Thoracic aorta (tissue), 2 donors: ENCODE data around the gene ABCG8. TPM values are rescaled to one million over a fixed set of nuclear protein-coding genes. Genes with fewer than 3 reads are reported as not detected.
"Not testable (repeated sequence)": the region's sequence is repeated elsewhere in the genome, so short reads cannot be mapped to it uniquely, and the experiment has no call there.

Experiments used
- ATAC-seq: fragments of 150-250 bp; one replicate; pipeline ENCODE4 v1.8.0; 2017; ENCODE audit warnings: low read depth; ENCODE audit not compliant: insufficient number of reproducible peaks, low FRiP score
- DNase-seq: peaks from one replicate; pipeline ENCODE4 v3.0.0-alpha.2; 2020; ENCODE audit warnings: low spot score
- H3K27ac ChIP-seq, 2 donors: fragments of 200-600 bp; sonication (generic); 1 replicate in 1 of 2; 2 replicates in 1 of 2; pipeline ENCODE4 v1.5.1; 2016; ENCODE audit warnings: mild to moderate bottlenecking in 2 of 2, moderate library complexity in 2 of 2
- H3K27me3 ChIP-seq: fragments of 200-600 bp; sonication (generic); replicated peaks from 2 replicates; pipeline ENCODE4 v1.6.0; 2016; ENCODE audit warnings: mild to moderate bottlenecking; ENCODE audit not compliant: insufficient read depth
- H3K36me3 ChIP-seq: fragments of 200-600 bp; sonication (generic); one replicate; pipeline ENCODE4 v1.5.1; 2016
- H3K4me1 ChIP-seq, 2 donors: fragments of 200-600 bp; sonication (generic); 1 replicate in 1 of 2; 2 replicates in 1 of 2; pipeline versions ENCODE4 v1.5.1 to v1.6.0; 2016; ENCODE audit warnings: low read depth in 2 of 2, mild to moderate bottlenecking in 1 of 2; ENCODE audit not compliant: control insufficient read depth in 1 of 2
- H3K4me3 ChIP-seq: fragments of 200-600 bp; sonication (generic); 2 replicates; pipeline ENCODE4 v1.5.1; 2016; ENCODE audit warnings: mild to moderate bottlenecking
- H3K9me3 ChIP-seq: fragments of 200-600 bp; sonication (generic); 2 replicates; pipeline ENCODE4 v1.5.1; 2016
- CTCF ChIP-seq: fragments of 200-600 bp; sonication (generic); IDR thresholded peaks from one replicate; pipeline ENCODE4 v1.5.1; 2019; ENCODE audit warnings: antibody characterized with exemption
- total RNA-seq, 2 donors: library from RNA; depleted of rRNA; stranded (reverse); fragments of >200 nt; gene quantifications; one replicate each; pipeline versions ENCODE4 v1.1.0 to v1.2.3, GENCODE V29; 2016

The ABCG8 gene
- total RNA-seq, 2 donors from 2014 or later: not detected

GRCh38 chr2:43906448-43907109 is 67.8 kb downstream of the ABCG8 start:
- ATAC-seq: no peak
- Histone ChIP-seq H3K4me3 (no peak overlapping the region), H3K9me3 (no peaks in the 10 kb centered on the region), H3K4me1 (no peaks in the 10 kb centered on the region), H3K36me3 (peaks cover 7% of the 10 kb centered on the region), H3K27me3 (no peaks in the 10 kb centered on the region), H3K27ac (no peak overlapping the region)
- TF ChIP-seq CTCF: no peak
- no peak for DNase-seq

GRCh38 chr2:43911136-43911790 is 72.5 kb downstream of the ABCG8 start:
- H3K27ac ChIP-seq, H3K4me1 ChIP-seq, H3K36me3 ChIP-seq, H3K27me3 ChIP-seq, H3K9me3 ChIP-seq, ATAC-seq, DNase-seq, H3K4me3 ChIP-seq: not testable (repeated sequence)

- peaks cover 18% of the 10 kb centered on the region for H3K36me3 ChIP-seq
- H3K27ac ChIP-seq: no peak overlapping the region
- no peak overlapping the region for H3K4me3 ChIP-seq
- no peaks in the 10 kb centered on the region for H3K27me3 ChIP-seq
- H3K9me3 ChIP-seq: no peaks in the 10 kb centered on the region
- DNase-seq (no peak), ATAC-seq (no peak)
- no peak for TF ChIP-seq CTCF
- no peaks in the 10 kb centered on the region for H3K4me1 ChIP-seq
These were observed 85.7 kb downstream of the ABCG8 start for GRCh38 chr2:43924463-43924862.

GRCh38 chr2:43925431-43925830 is 86.7 kb downstream of the ABCG8 start:
- Histone ChIP-seq H3K27ac (no peak overlapping the region), H3K4me1 (no peaks in the 10 kb centered on the region), H3K36me3 (peaks cover 18% of the 10 kb centered on the region), H3K9me3 (no peaks in the 10 kb centered on the region), H3K27me3 (no peaks in the 10 kb centered on the region), H3K4me3 (no peak overlapping the region)
- ATAC-seq (no peak), DNase-seq (no peak)
- no peak for TF ChIP-seq CTCF

GRCh38 chr2:43927442-43927841 is 88.7 kb downstream of the ABCG8 start:
- DNase-seq (no peak), ATAC-seq (no peak)
- Histone ChIP-seq H3K9me3 (no peaks in the 10 kb centered on the region), H3K4me3 (no peak overlapping the region), H3K4me1 (no peaks in the 10 kb centered on the region), H3K27ac (no peak overlapping the region), H3K36me3 (peaks cover 15% of the 10 kb centered on the region), H3K27me3 (no peaks in the 10 kb centered on the region)
- TF ChIP-seq CTCF: no peak

- H3K27me3 ChIP-seq: no peaks in the 10 kb centered on the region
- H3K36me3 ChIP-seq: peaks cover 12% of the 10 kb centered on the region
- no peak for ATAC-seq
- no peaks in the 10 kb centered on the region for H3K9me3 ChIP-seq
- no peaks in the 10 kb centered on the region for H3K4me1 ChIP-seq
- H3K27ac ChIP-seq: no peak overlapping the region
- no peak for TF ChIP-seq CTCF
- DNase-seq: no peak
- H3K4me3 ChIP-seq: no peak overlapping the region
These were observed 92.5 kb downstream of the ABCG8 start for GRCh38 chr2:43931293-43931692.
